ENCODE data around the gene UBE2K.
"Not testable (repeated sequence)": the region's sequence is repeated elsewhere in the genome, so short reads cannot be mapped to it uniquely, and the experiment has no call there.

Gene UBE2K

DNA sequence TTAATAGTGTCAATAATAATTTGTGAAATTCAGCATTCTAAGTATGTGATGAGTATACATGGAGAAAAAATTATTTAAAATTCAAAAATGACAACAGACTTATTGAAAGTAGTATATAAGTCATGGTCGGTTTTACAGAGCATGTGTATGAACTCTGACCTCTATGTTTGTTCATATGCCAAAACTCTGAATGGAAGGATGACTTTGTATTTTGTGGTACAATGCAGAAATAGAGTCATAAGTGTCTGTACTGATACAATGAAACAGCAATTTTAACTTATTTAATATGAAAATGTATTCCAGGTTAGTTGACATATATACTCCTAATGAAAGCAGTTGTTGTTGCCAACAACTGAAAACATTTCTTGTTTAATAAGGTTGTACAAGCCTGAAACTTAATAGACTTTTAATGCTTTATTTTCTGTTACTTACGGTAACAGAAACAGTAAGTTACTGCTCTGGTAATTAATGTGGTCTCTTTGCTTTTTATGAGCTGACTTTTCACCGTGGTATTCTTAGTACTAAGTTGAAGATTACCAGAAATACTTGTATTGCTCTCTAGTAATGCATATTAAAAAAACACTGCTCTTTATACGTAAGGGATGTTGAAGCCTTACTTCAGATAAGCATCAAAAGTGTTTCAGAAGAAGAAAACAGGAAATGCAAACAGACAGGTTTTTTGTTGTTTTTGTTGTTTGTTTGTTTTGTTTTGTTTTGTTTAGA is 1.9 kb downstream of the UBE2K start:
- Histone ChIP-seq H3K9me3 (ENCODE audit: insufficient read depth, low read depth, low read length) (no peaks in the 10 kb centered on the region), H2BK120ac (ENCODE audit: insufficient read depth, low read length, poor library complexity) (no peak overlapping the region), H2BK5ac (ENCODE audit: low read depth, low read length, poor library complexity) (no peak overlapping the region), H2AK5ac (ENCODE audit: low read length) (no peak overlapping the region), H3K9ac (ENCODE audit: low read length) (no peak overlapping the region), H2AFZ (ENCODE audit: insufficient read depth, low read length, poor library complexity) (no peak overlapping the region), H3K4me1 (ENCODE audit: control insufficient read depth in 1 of 2, insufficient read depth in 2 of 2, low read length in 2 of 2) (peaks cover 0 to 3% of the 10 kb centered on the region in 2 experiments), H3K18ac (ENCODE audit: low read length) (no peak overlapping the region), H3K14ac (ENCODE audit: low read length) (no peak overlapping the region), H4K8ac (ENCODE audit: low read depth, low read length) (no peak overlapping the region), H4K12ac (ENCODE audit: low read depth, low read length) (no peak overlapping the region), H3K27ac (ENCODE audit: low read depth, low read length) (no peak overlapping the region), H3K23ac (ENCODE audit: low read length) (no peak overlapping the region), H4K91ac (ENCODE audit: low read depth, low read length) (no peak overlapping the region), H3K27me3 (ENCODE audit: insufficient read depth, low read length) (no peaks in the 10 kb centered on the region), H3K79me2 (ENCODE audit: control insufficient read depth, insufficient read depth, low read length, poor library complexity) (peaks cover 18% of the 10 kb centered on the region), H3K4me2 (ENCODE audit: low read length) (no peak overlapping the region), H3K36me3 (ENCODE audit: control insufficient read depth in 1 of 2, insufficient read depth in 2 of 2, low read length in 2 of 2) (peaks cover 9 to 13% of the 10 kb centered on the region in 2 experiments), H3K4me3 (ENCODE audit: low read depth, low read length) (no peak overlapping the region), H3K4ac (ENCODE audit: low read depth, low read length) (no peak overlapping the region), H2BK12ac (ENCODE audit: low read length) (no peak overlapping the region), H3K79me1 (ENCODE audit: low read length) (peaks cover 12% of the 10 kb centered on the region)
- no CpG with 5 or more reads among the region's 4 CpGs for WGBS (ENCODE audit: extremely low coverage, insufficient coverage, insufficient read length)
- peak in 1 of 2 donors; percentile 50 for DNase-seq

- H3K9ac ChIP-seq (ENCODE audit: low read length) = no peak overlapping the region
- no peak overlapping the region for H2BK12ac ChIP-seq (ENCODE audit: low read length)
- no peak overlapping the region for H3K4me3 ChIP-seq (ENCODE audit: low read depth, low read length)
- peaks cover 0 to 3% of the 10 kb centered on the region in 2 experiments for H3K4me1 ChIP-seq (ENCODE audit: control insufficient read depth in 1 of 2, insufficient read depth in 2 of 2, low read length in 2 of 2)
- H3K79me2 ChIP-seq (ENCODE audit: control insufficient read depth, insufficient read depth, low read length, poor library complexity) = peaks cover 20% of the 10 kb centered on the region
- H3K4ac ChIP-seq (ENCODE audit: low read depth, low read length) = peak overlapping the region; percentile 93
- H2BK5ac ChIP-seq (ENCODE audit: low read depth, low read length, poor library complexity) = no peak overlapping the region
- H2AK5ac ChIP-seq (ENCODE audit: low read length) = no peak overlapping the region
- peaks cover 12% of the 10 kb centered on the region for H3K79me1 ChIP-seq (ENCODE audit: low read length)
- H4K12ac ChIP-seq (ENCODE audit: low read depth, low read length) = no peak overlapping the region
- H3K9me3 ChIP-seq (ENCODE audit: insufficient read depth, low read depth, low read length) = no peaks in the 10 kb centered on the region
- H2AFZ ChIP-seq (ENCODE audit: insufficient read depth, low read length, poor library complexity) = no peak overlapping the region
- H3K36me3 ChIP-seq (ENCODE audit: control insufficient read depth in 1 of 2, insufficient read depth in 2 of 2, low read length in 2 of 2) = peaks cover 9 to 13% of the 10 kb centered on the region in 2 experiments
- peak overlapping the region; percentile 39 for H3K4me2 ChIP-seq (ENCODE audit: low read length)
- H2BK120ac ChIP-seq (ENCODE audit: insufficient read depth, low read length, poor library complexity) = no peak overlapping the region
- no peak overlapping the region for H4K91ac ChIP-seq (ENCODE audit: low read depth, low read length)
- no peak overlapping the region for H3K18ac ChIP-seq (ENCODE audit: low read length)
- H3K23ac ChIP-seq (ENCODE audit: low read length) = no peak overlapping the region
- no peaks in the 10 kb centered on the region for H3K27me3 ChIP-seq (ENCODE audit: insufficient read depth, low read length)
- no peak overlapping the region for H4K8ac ChIP-seq (ENCODE audit: low read depth, low read length)
- no CpG with 5 or more reads among the region's 3 CpGs for WGBS (ENCODE audit: extremely low coverage, insufficient coverage, insufficient read length)
- no peak overlapping the region for H3K27ac ChIP-seq (ENCODE audit: low read depth, low read length)
- no peak overlapping the region for H3K14ac ChIP-seq (ENCODE audit: low read length)
- DNase-seq = no peak
Measured at GRCh38 chr4:39700554-39700953, 2.6 kb downstream of the UBE2K start.

- Histone ChIP-seq H2BK5ac (ENCODE audit: low read depth, low read length, poor library complexity) (no peak overlapping the region), H4K12ac (ENCODE audit: low read depth, low read length) (no peak overlapping the region), H2AK5ac (ENCODE audit: low read length) (no peak overlapping the region), H4K8ac (ENCODE audit: low read depth, low read length) (no peak overlapping the region), H2BK12ac (ENCODE audit: low read length) (no peak overlapping the region), H3K79me1 (ENCODE audit: low read length) (peaks cover 13% of the 10 kb centered on the region), H3K23ac (ENCODE audit: low read length) (no peak overlapping the region), H3K4ac (ENCODE audit: low read depth, low read length) (peak overlapping the region; percentile 95), H4K91ac (ENCODE audit: low read depth, low read length) (no peak overlapping the region), H3K14ac (ENCODE audit: low read length) (no peak overlapping the region), H3K36me3 (ENCODE audit: control insufficient read depth in 1 of 2, insufficient read depth in 2 of 2, low read length in 2 of 2) (peaks cover 9 to 13% of the 10 kb centered on the region in 2 experiments), H3K18ac (ENCODE audit: low read length) (no peak overlapping the region), H2AFZ (ENCODE audit: insufficient read depth, low read length, poor library complexity) (no peak overlapping the region), H3K9ac (ENCODE audit: low read length) (no peak overlapping the region), H3K79me2 (ENCODE audit: control insufficient read depth, insufficient read depth, low read length, poor library complexity) (peaks cover 27% of the 10 kb centered on the region), H3K27ac (ENCODE audit: low read depth, low read length) (no peak overlapping the region), H3K4me1 (ENCODE audit: control insufficient read depth in 1 of 2, insufficient read depth in 2 of 2, low read length in 2 of 2) (peaks cover 12 to 14% of the 10 kb centered on the region in 2 experiments), H3K27me3 (ENCODE audit: insufficient read depth, low read length) (no peaks in the 10 kb centered on the region), H3K9me3 (ENCODE audit: insufficient read depth, low read depth, low read length) (no peaks in the 10 kb centered on the region), H3K4me2 (ENCODE audit: low read length) (no peak overlapping the region), H3K4me3 (ENCODE audit: low read depth, low read length) (no peak overlapping the region), H2BK120ac (ENCODE audit: insufficient read depth, low read length, poor library complexity) (no peak overlapping the region)
- WGBS (ENCODE audit: extremely low coverage, insufficient coverage, insufficient read length) = no CpG with 5 or more reads among the region's 2 CpGs
- DNase-seq = peak; percentile 57 to 66
Measured at GRCh38 chr4:39702716-39703115, 4.8 kb downstream of the UBE2K start.

GRCh38 chr4:39704789-39705188 is 6.9 kb downstream of the UBE2K start:
- H3K4me3 ChIP-seq (ENCODE audit: low read depth, low read length); H4K12ac ChIP-seq (ENCODE audit: low read depth, low read length); H4K8ac ChIP-seq (ENCODE audit: low read depth, low read length); H3K79me1 ChIP-seq (ENCODE audit: low read length); H3K27ac ChIP-seq (ENCODE audit: low read depth, low read length); DNase-seq; H3K27me3 ChIP-seq (ENCODE audit: insufficient read depth, low read length); H3K9ac ChIP-seq (ENCODE audit: low read length); H3K18ac ChIP-seq (ENCODE audit: low read length); H3K23ac ChIP-seq (ENCODE audit: low read length); H3K14ac ChIP-seq (ENCODE audit: low read length); H3K4me2 ChIP-seq (ENCODE audit: low read length); H2BK12ac ChIP-seq (ENCODE audit: low read length); H2BK5ac ChIP-seq (ENCODE audit: low read depth, low read length, poor library complexity); H3K9me3 ChIP-seq (ENCODE audit: insufficient read depth, low read depth, low read length); H2AFZ ChIP-seq (ENCODE audit: insufficient read depth, low read length, poor library complexity); H2AK5ac ChIP-seq (ENCODE audit: low read length); H2BK120ac ChIP-seq (ENCODE audit: insufficient read depth, low read length, poor library complexity); H4K91ac ChIP-seq (ENCODE audit: low read depth, low read length): not testable (repeated sequence)
- no CpG with 5 or more reads among the region's 13 CpGs for WGBS (ENCODE audit: extremely low coverage, insufficient coverage, insufficient read length)
- Histone ChIP-seq H3K4me1 (ENCODE audit: control insufficient read depth in 1 of 2, insufficient read depth in 2 of 2, low read length in 2 of 2) (peaks cover 12 to 14% of the 10 kb centered on the region in 2 experiments), H3K79me2 (ENCODE audit: control insufficient read depth, insufficient read depth, low read length, poor library complexity) (peaks cover 19% of the 10 kb centered on the region), H3K4ac (ENCODE audit: low read depth, low read length) (peak overlapping the region; percentile 59), H3K36me3 (ENCODE audit: control insufficient read depth in 1 of 2, insufficient read depth in 2 of 2, low read length in 2 of 2) (peaks cover 9 to 13% of the 10 kb centered on the region in 2 experiments)

Data from trophoblast cell (in vitro differentiated cells and primary cell).